Kidney (tissue), 14 donors: ENCODE results near the gene MAP10. TPM values are rescaled to one million over a fixed set of nuclear protein-coding genes. Genes with fewer than 3 reads are reported as not detected.

Source experiments
- DNase-seq, 5 donors: peaks; one replicate each; pipeline ENCODE4 v3.0.0-alpha.2; 2013 to 2020
- FAIRE-seq: peaks from 2 replicates; lab custom pipeline; 2012; peaks lifted over from hg19 to GRCh38; lab: Jason Lieb, UNC
- H3K27ac ChIP-seq, 2 donors: one replicate each; pipeline ENCODE4 v1.7.0; 2013; ENCODE audit warnings: low read depth in 2 of 2, low read length in 2 of 2, inconsistent platforms in 1 of 2
- H3K27me3 ChIP-seq: one replicate; pipeline ENCODE4 v1.7.1; 2013; ENCODE audit warnings: low read length, inconsistent platforms; ENCODE audit not compliant: control insufficient read depth, insufficient read depth
- H3K36me3 ChIP-seq, 3 donors: one replicate each; pipeline versions ENCODE4 v1.7.0 to v1.7.1; 2013; ENCODE audit warnings: low read length in 3 of 3, control low read depth in 1 of 3, inconsistent platforms in 1 of 3; ENCODE audit not compliant: insufficient read depth in 3 of 3, control insufficient read depth in 2 of 3
- H3K4me1 ChIP-seq, 3 donors: one replicate each; pipeline versions ENCODE4 v1.7.0 to v1.7.1; 2013; ENCODE audit warnings: low read length in 3 of 3, inconsistent platforms in 1 of 3, low read depth in 1 of 3; ENCODE audit not compliant: control insufficient read depth in 2 of 3, insufficient read depth in 2 of 3
- H3K4me3 ChIP-seq, 3 donors: one replicate each; pipeline versions ENCODE4 v1.7.0 to v1.8.1; 2013; ENCODE audit warnings: low read length in 3 of 3, control low read depth in 1 of 3, inconsistent platforms in 1 of 3
- H3K9ac ChIP-seq, 3 donors: one replicate each; pipeline versions ENCODE4 v1.7.0 to v1.7.1; 2013; ENCODE audit warnings: low read length in 3 of 3, control low read depth in 1 of 3, inconsistent platforms in 1 of 3
- H3K9me3 ChIP-seq, 3 donors: one replicate each; pipeline versions ENCODE4 v1.7.0 to v1.7.1; 2013; ENCODE audit warnings: low read length in 3 of 3, control low read depth in 1 of 3, inconsistent platforms in 1 of 3; ENCODE audit not compliant: control insufficient read depth in 2 of 3, insufficient read depth in 1 of 3
- intact Hi-C: fragments of 100-400 bp; cut with DNase I; formaldehyde crosslinking; loops from one replicate; pipeline ENCODE4 v1.11.1; 2022
- polyA plus RNA-seq: library from polyadenylated mRNA; stranded (reverse); fragments of 350-450 nt; fragmentation: Illumina TruSeq; extraction: RNeasy Lipid Tissue Mini Kit (QIAGEN cat#74804); gene quantifications from one replicate; pipeline ENCODE4 v1.2.3, GENCODE V29; 2014; ENCODE audit warnings: low read depth, low replicate concordance; ENCODE audit not compliant: insufficient read depth
- total RNA-seq: library from RNA; stranded (reverse); fragmentation: NEBNext Ultra II Directional; extraction: Animal tissue kit (Norgen Biotek cat#: 25700); gene quantifications from one replicate; pipeline ENCODE4 v1.2.1, GENCODE V29; 2021
- TF ChIP-seq, protein P1 (sequence below): IDR thresholded peaks from 3 replicates; pipeline ENCODE4 v1.5.1; 2012; ENCODE audit warnings: mild to moderate bottlenecking, moderate library complexity, borderline replicate concordance; ENCODE audit not compliant: insufficient read depth; ENCODE audit errors: extremely low read depth
- donor health status: control.
- donor health status: control.
- donor health status: control.
- donor health status: control.
- donor health status: control.
- donor health status: DM: yes; HTN: yes; CAD: no.
- donor health status: Normal renal cell carcinoma (clear cell type).

Gene MAP10
- total and polyA plus RNA-seq, 2 donors from 2014 or later = 1.1 to 3.8 TPM

DNA sequence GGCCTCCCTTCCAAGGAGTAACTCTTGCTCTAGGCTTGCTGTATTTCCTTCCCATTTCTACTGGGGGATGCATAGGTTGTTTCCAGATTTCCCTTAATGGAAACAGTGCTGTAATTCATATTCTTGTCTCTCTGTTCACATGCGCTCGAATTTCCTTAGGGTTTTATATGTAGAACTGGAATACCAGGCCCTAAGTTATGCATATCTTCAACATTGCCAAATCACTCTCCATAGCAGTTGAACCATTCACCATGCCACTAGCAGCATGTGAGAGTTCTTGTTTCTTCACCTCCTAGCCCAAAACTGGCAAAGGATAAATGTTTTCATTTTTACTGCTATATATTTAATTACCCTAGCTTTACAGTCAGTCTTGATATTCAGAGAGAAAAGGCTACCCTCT lies 12.8 kb downstream of the MAP10 start:
- intact Hi-C loops = no loop called here
- H3K4me3 ChIP-seq = no peak overlapping the region
- DNase-seq (no peak), FAIRE-seq (no peak)
- no peak overlapping the region for H3K9ac ChIP-seq
- H3K4me1 ChIP-seq = no peaks in the 10 kb centered on the region
- TF ChIP-seq, protein P1, sequence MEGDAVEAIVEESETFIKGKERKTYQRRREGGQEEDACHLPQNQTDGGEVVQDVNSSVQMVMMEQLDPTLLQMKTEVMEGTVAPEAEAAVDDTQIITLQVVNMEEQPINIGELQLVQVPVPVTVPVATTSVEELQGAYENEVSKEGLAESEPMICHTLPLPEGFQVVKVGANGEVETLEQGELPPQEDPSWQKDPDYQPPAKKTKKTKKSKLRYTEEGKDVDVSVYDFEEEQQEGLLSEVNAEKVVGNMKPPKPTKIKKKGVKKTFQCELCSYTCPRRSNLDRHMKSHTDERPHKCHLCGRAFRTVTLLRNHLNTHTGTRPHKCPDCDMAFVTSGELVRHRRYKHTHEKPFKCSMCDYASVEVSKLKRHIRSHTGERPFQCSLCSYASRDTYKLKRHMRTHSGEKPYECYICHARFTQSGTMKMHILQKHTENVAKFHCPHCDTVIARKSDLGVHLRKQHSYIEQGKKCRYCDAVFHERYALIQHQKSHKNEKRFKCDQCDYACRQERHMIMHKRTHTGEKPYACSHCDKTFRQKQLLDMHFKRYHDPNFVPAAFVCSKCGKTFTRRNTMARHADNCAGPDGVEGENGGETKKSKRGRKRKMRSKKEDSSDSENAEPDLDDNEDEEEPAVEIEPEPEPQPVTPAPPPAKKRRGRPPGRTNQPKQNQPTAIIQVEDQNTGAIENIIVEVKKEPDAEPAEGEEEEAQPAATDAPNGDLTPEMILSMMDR = no peak
- H3K27ac ChIP-seq = no peak overlapping the region
- no peaks in the 10 kb centered on the region for H3K9me3 ChIP-seq
- H3K27me3 ChIP-seq = no peaks in the 10 kb centered on the region
- H3K36me3 ChIP-seq = no peaks in the 10 kb centered on the region

DNA sequence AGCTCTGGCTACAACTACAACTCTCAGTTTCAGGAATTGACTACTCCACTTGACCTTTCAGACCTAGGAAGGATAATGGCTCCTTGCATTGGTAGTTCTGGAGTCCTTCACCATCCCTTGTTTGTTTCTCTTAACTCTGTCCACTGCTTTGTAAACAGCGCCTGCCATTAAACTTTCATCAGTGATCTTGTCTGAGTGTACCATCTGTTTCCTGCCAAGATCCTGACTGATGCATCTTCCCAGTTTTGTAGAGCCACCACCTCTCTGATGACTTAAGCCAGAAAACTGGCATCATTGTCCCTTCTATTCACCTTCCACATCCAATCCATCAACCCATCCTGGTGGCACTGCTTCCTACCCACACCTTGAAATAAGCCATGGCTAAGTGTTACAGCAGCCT lies 15.2 kb downstream of the MAP10 start:
- FAIRE-seq (no peak), DNase-seq (no peak)
- Histone ChIP-seq H3K36me3 (no peaks in the 10 kb centered on the region), H3K4me3 (no peak overlapping the region), H3K9ac (no peak overlapping the region), H3K4me1 (no peaks in the 10 kb centered on the region), H3K27me3 (no peaks in the 10 kb centered on the region), H3K9me3 (no peaks in the 10 kb centered on the region), H3K27ac (no peak overlapping the region)
- intact Hi-C loops = no loop called here
- TF ChIP-seq, protein P1 = no peak

DNA sequence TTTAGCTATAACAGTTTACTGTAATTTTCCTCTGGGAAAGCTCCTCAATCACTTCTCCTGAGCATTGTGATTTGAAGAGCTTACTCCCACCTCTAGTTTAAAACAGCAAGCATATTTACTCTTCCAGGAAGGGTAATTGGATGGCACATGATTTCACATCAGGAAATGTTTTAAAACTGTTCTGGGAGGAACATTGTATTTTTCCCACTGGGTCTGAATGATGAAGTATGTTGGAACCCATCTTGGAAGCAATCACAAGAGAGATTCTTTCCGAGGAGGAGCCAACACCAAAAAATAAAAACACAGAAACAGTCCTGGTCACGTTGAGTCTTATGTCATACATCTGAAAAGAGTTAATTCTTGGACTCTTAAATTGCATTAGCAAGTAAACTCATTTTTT lies 17.3 kb downstream of the MAP10 start:
- DNase-seq (no peak), FAIRE-seq (no peak)
- Histone ChIP-seq H3K4me1 (no peaks in the 10 kb centered on the region), H3K36me3 (no peaks in the 10 kb centered on the region), H3K4me3 (no peak overlapping the region), H3K9ac (no peak overlapping the region), H3K27me3 (no peaks in the 10 kb centered on the region), H3K9me3 (no peaks in the 10 kb centered on the region), H3K27ac (no peak overlapping the region)
- TF ChIP-seq, protein P1 = no peak
- intact Hi-C loops = no loop called here

DNA sequence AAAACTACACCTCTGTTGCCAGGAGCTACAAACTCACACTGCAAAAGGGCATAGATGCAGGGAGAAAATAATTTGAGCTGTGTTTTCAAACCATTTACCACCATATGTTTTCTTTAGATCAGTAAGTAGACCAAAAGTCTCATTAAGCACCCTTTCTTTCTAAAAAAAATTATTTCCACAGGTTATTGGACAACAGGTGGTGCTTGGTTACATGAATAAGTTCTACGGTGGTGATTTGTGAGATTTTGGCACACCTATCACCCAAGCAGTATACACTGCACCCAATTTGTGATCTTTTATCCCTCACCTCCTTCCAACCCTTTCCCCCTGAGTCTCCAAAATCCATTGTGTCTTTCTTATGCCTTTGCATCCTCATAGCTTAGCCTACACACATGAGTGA lies 21.1 kb downstream of the MAP10 start:
- no peak overlapping the region for H3K27ac ChIP-seq
- FAIRE-seq = no peak
- TF ChIP-seq, protein P1 = no peak

More for the DNA sequence above, 21.1 kb downstream of the MAP10 start:
- DNase-seq = no peak
- H3K4me1 ChIP-seq = no peaks in the 10 kb centered on the region
- H3K9me3 ChIP-seq = no peaks in the 10 kb centered on the region
- H3K27me3 ChIP-seq = no peaks in the 10 kb centered on the region
- no peaks in the 10 kb centered on the region for H3K36me3 ChIP-seq
- intact Hi-C loops = no loop called here
- H3K9ac ChIP-seq = no peak overlapping the region
- H3K4me3 ChIP-seq = no peak overlapping the region
